Measurements from ENCODE around the gene SPATS2. TPM values are rescaled to one million over a fixed set of nuclear protein-coding genes. Genes with fewer than 3 reads are reported as not detected.

Gene SPATS2
- total RNA-seq, 1 experiment from 2014 or later, result 74.2 TPM

DNA sequence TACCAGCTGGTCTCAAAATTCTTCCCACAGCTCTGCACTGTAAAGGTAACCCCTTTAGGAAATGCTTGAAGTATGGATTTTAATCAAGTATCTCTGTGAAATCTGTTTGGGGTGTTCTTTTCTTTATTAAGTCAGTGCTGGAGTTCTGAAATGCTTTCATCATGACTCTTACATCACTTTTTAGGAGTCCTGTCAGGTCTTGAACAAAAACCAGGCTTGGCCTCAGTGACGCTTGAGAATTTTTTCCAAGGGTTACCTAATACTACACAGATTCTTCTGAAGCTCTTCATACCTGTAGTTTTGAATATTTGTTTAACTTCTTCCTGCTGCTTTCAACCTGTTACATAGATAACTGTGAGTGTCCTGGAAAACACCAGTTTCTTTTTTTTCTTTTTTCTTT, 124.6 kb downstream of the SPATS2 start:
- peak overlapping the region; percentile 73 for H3K4me2 ChIP-seq (ENCODE audit: low read length)
- H2AFZ ChIP-seq (ENCODE audit: low read depth, low read length, poor library complexity, severe bottlenecking), result no peak overlapping the region
- DNase-seq (ENCODE audit: low read depth, low spot score) (no peak), ATAC-seq (no peak)
- H3K27ac ChIP-seq (ENCODE audit: low read depth, low read length), result peak overlapping the region; percentile 87
- H3K36me3 ChIP-seq (ENCODE audit: control insufficient read depth in 1 of 2, insufficient read depth in 2 of 2, low read length in 2 of 2), result peaks cover 7 to 14% of the 10 kb centered on the region in 2 experiments; a peak in 3 of 4 replicates
- no peaks in the 10 kb centered on the region for H3K9me3 ChIP-seq (ENCODE audit: control insufficient read depth in 1 of 2, insufficient read depth in 1 of 2, low read depth in 1 of 2, low read length in 2 of 2)
- no peak for TF ChIP-seq POLR2A (IDR thresholded peaks at IDR 0.05; ENCODE audit: borderline replicate concordance, extremely low read depth, insufficient read depth, insufficient read length)
- TF ChIP-seq, protein P1, sequence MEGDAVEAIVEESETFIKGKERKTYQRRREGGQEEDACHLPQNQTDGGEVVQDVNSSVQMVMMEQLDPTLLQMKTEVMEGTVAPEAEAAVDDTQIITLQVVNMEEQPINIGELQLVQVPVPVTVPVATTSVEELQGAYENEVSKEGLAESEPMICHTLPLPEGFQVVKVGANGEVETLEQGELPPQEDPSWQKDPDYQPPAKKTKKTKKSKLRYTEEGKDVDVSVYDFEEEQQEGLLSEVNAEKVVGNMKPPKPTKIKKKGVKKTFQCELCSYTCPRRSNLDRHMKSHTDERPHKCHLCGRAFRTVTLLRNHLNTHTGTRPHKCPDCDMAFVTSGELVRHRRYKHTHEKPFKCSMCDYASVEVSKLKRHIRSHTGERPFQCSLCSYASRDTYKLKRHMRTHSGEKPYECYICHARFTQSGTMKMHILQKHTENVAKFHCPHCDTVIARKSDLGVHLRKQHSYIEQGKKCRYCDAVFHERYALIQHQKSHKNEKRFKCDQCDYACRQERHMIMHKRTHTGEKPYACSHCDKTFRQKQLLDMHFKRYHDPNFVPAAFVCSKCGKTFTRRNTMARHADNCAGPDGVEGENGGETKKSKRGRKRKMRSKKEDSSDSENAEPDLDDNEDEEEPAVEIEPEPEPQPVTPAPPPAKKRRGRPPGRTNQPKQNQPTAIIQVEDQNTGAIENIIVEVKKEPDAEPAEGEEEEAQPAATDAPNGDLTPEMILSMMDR (IDR thresholded peaks at IDR 0.05 in 2 of 3, conservative IDR thresholded peaks at IDR 0.05 in 1 of 3; ENCODE audit: borderline replicate concordance in 1 of 3, insufficient read depth in 1 of 3, low read depth in 2 of 3, low read length in 2 of 3), result no peak
- TF ChIP-seq, protein P2, sequence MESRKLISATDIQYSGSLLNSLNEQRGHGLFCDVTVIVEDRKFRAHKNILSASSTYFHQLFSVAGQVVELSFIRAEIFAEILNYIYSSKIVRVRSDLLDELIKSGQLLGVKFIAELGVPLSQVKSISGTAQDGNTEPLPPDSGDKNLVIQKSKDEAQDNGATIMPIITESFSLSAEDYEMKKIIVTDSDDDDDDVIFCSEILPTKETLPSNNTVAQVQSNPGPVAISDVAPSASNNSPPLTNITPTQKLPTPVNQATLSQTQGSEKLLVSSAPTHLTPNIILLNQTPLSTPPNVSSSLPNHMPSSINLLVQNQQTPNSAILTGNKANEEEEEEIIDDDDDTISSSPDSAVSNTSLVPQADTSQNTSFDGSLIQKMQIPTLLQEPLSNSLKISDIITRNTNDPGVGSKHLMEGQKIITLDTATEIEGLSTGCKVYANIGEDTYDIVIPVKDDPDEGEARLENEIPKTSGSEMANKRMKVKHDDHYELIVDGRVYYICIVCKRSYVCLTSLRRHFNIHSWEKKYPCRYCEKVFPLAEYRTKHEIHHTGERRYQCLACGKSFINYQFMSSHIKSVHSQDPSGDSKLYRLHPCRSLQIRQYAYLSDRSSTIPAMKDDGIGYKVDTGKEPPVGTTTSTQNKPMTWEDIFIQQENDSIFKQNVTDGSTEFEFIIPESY (IDR thresholded peaks at IDR 0.05; ENCODE audit: extremely low read depth, insufficient replicate concordance, low read length), result no peak
- TF ChIP-seq, protein P3, sequence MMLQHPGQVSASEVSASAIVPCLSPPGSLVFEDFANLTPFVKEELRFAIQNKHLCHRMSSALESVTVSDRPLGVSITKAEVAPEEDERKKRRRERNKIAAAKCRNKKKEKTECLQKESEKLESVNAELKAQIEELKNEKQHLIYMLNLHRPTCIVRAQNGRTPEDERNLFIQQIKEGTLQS (IDR thresholded peaks at IDR 0.05), result no peak
- peaks cover 6% of the 10 kb centered on the region for H3K79me2 ChIP-seq (ENCODE audit: insufficient read depth, low read length)
- RAD21 ChIA-PET (ENCODE audit: low non-redundant PET in 1 of 2, low total read pairs in 2 of 2, uncharacterized antibody in 2 of 2, unreplicated experiment in 2 of 2), result interaction anchor here in 1 of 2 experiments (0.8 to 1.4 kb wide), 2 partner anchors 22 to 48 kb away, joined by 3 read pairs; no protein-coding TSS in a partner anchor
- H3K4me1 ChIP-seq (ENCODE audit: control insufficient read depth in 1 of 2, insufficient read depth in 2 of 2, low read length in 2 of 2), result peaks cover 55 to 60% of the 10 kb centered on the region in 2 experiments
- no peaks in the 10 kb centered on the region for H3K27me3 ChIP-seq (ENCODE audit: insufficient read depth, low read length)
- H4K20me1 ChIP-seq (ENCODE audit: insufficient read depth), result no peaks in the 10 kb centered on the region
- peak overlapping the region in 1 of 2 experiments; percentile 39; a peak in 1 of 4 replicates for H3K4me3 ChIP-seq (replicated peaks in 1 of 2; ENCODE audit: low read depth in 1 of 2, low read length in 2 of 2)
- CTCF ChIA-PET, result interaction anchor here (0.6 to 1.5 kb wide), 4 partner anchors 12 to 594 kb away, joined by 3 to 6 read pairs (median 4); no protein-coding TSS in a partner anchor
- no TSS peak for BruUV-seq (replicated peaks)
- POLR2A ChIA-PET, result interaction anchor here (1.0 to 2.5 kb wide), 6 partner anchors 8 to 125 kb away, joined by 3 to 17 read pairs (median 7); partner anchors contain the start of gene SPATS2
- intact Hi-C loops (cut with micrococcal nuclease), result no loop called here
- H3K9ac ChIP-seq (ENCODE audit: low read length), result peak overlapping the region; percentile 51
- no peaks in the 10 kb centered on the region for H3K9me2 ChIP-seq (ENCODE audit: insufficient read depth)
